Urinary bladder (tissue), 4 donors: ENCODE data around the gene CACNA1C. TPM values are rescaled to one million over a fixed set of nuclear protein-coding genes. Genes with fewer than 3 reads are reported as not detected.

ENCODE experiments used
- DNase-seq: peaks from one replicate; pipeline ENCODE4 v3.0.0-alpha.2; 2015; ENCODE audit errors: extremely low spot score
- H3K27ac ChIP-seq: one replicate; pipeline ENCODE4 v1.5.1; 2013; ENCODE audit warnings: low read depth, mild to moderate bottlenecking, moderate library complexity
- H3K36me3 ChIP-seq: one replicate; pipeline ENCODE4 v1.6.1; 2013; ENCODE audit warnings: mild to moderate bottlenecking, moderate library complexity; ENCODE audit not compliant: insufficient read depth
- H3K4me1 ChIP-seq: one replicate; pipeline ENCODE4 v1.6.1; 2013; ENCODE audit warnings: mild to moderate bottlenecking, moderate library complexity; ENCODE audit not compliant: insufficient read depth
- H3K4me3 ChIP-seq: one replicate; pipeline ENCODE4 v1.5.1; 2013; ENCODE audit warnings: low read depth, low read length
- WGBS: extraction: QIAGEN DNeasy Blood & Tissue Kit; methylation state at CpG from one replicate; pipeline ENCODE4 v1.1.7; 2013; 5-methylcytosine and 5-hydroxymethylcytosine counted together
- polyA plus RNA-seq: library from polyadenylated mRNA; stranded (reverse); fragments of 200-250 nt; gene quantifications from one replicate; pipeline ENCODE4 v1.2.3, GENCODE V29; 2013
- total RNA-seq: library from RNA; depleted of rRNA; stranded (reverse); fragments of >200 nt; gene quantifications from one replicate; pipeline ENCODE4 v1.2.3, GENCODE V29; 2014
- donor health status: healthy with polysubstance abuse.
- donor health status: healthy.

The CACNA1C gene
- total and polyA plus RNA-seq, 2 donors, result 25.7 to 34.5 TPM

- WGBS, result 58% methylated on average over 4 of the region's 4 CpGs
- H3K36me3 ChIP-seq, result no peaks in the 10 kb centered on the region
- H3K4me1 ChIP-seq, result no peaks in the 10 kb centered on the region
- no peak for DNase-seq
- H3K4me3 ChIP-seq, result no peak overlapping the region
- no peak overlapping the region for H3K27ac ChIP-seq
Measured at GRCh38 chr12:2429032-2429431, 376.2 kb downstream of the CACNA1C start.

- Histone ChIP-seq H3K27ac (no peak overlapping the region), H3K36me3 (no peaks in the 10 kb centered on the region), H3K4me1 (no peaks in the 10 kb centered on the region), H3K4me3 (no peak overlapping the region)
- DNase-seq, result no peak
- 19% methylated on average over 1 of the region's 1 CpG for WGBS
Measured at GRCh38 chr12:2431810-2432209, 379.0 kb downstream of the CACNA1C start.

- no peak overlapping the region for H3K4me3 ChIP-seq
- H3K36me3 ChIP-seq, result no peaks in the 10 kb centered on the region
- WGBS, result 90% methylated on average over 5 of the region's 5 CpGs
- no peak overlapping the region for H3K27ac ChIP-seq
- no peaks in the 10 kb centered on the region for H3K4me1 ChIP-seq
- DNase-seq, result no peak
Measured at GRCh38 chr12:2432856-2433255, 380.1 kb downstream of the CACNA1C start.

- no peak overlapping the region for H3K27ac ChIP-seq
- H3K4me1 ChIP-seq, result no peaks in the 10 kb centered on the region
- H3K36me3 ChIP-seq, result no peaks in the 10 kb centered on the region
- 89% methylated on average over 11 of the region's 11 CpGs for WGBS
- DNase-seq, result no peak
- H3K4me3 ChIP-seq, result no peak overlapping the region
Measured at GRCh38 chr12:2435511-2435910, 382.7 kb downstream of the CACNA1C start.

- WGBS, result 59% methylated on average over 11 of the region's 11 CpGs
- no peaks in the 10 kb centered on the region for H3K36me3 ChIP-seq
- no peaks in the 10 kb centered on the region for H3K4me1 ChIP-seq
- H3K4me3 ChIP-seq, result no peak overlapping the region
- no peak overlapping the region for H3K27ac ChIP-seq
- DNase-seq, result no peak
Measured at GRCh38 chr12:2439332-2440100, 386.7 kb downstream of the CACNA1C start.

GRCh38 chr12:2443776-2444175 is 391.0 kb downstream of the CACNA1C start:
- H3K4me1 ChIP-seq, result no peaks in the 10 kb centered on the region
- no peaks in the 10 kb centered on the region for H3K36me3 ChIP-seq
- no peak for DNase-seq
- H3K4me3 ChIP-seq, result no peak overlapping the region
- no peak overlapping the region for H3K27ac ChIP-seq
- WGBS, result 78% methylated on average over 7 of the region's 7 CpGs

GRCh38 chr12:2445968-2446367 is 393.2 kb downstream of the CACNA1C start:
- Histone ChIP-seq H3K27ac (no peak overlapping the region), H3K4me3 (no peak overlapping the region), H3K4me1 (no peaks in the 10 kb centered on the region), H3K36me3 (no peaks in the 10 kb centered on the region)
- WGBS, result 98% methylated on average over 1 of the region's 1 CpG
- no peak for DNase-seq

GRCh38 chr12:2447861-2448260 is 395.1 kb downstream of the CACNA1C start:
- no peaks in the 10 kb centered on the region for H3K36me3 ChIP-seq
- no peak overlapping the region for H3K27ac ChIP-seq
- H3K4me3 ChIP-seq, result no peak overlapping the region
- H3K4me1 ChIP-seq, result no peaks in the 10 kb centered on the region
- WGBS, result 84% methylated on average over 10 of the region's 10 CpGs
- no peak for DNase-seq

- WGBS, result 79% methylated on average over 6 of the region's 6 CpGs
- Histone ChIP-seq H3K4me3 (no peak overlapping the region), H3K4me1 (no peaks in the 10 kb centered on the region), H3K36me3 (no peaks in the 10 kb centered on the region), H3K27ac (no peak overlapping the region)
- DNase-seq, result no peak
Measured at GRCh38 chr12:2449586-2449985, 396.8 kb downstream of the CACNA1C start.

GRCh38 chr12:2450553-2450952 is 397.8 kb downstream of the CACNA1C start:
- H3K36me3 ChIP-seq, result no peaks in the 10 kb centered on the region
- H3K27ac ChIP-seq, result no peak overlapping the region
- no peak overlapping the region for H3K4me3 ChIP-seq
- WGBS, result 83% methylated on average over 9 of the region's 9 CpGs
- H3K4me1 ChIP-seq, result no peaks in the 10 kb centered on the region
- DNase-seq, result no peak

- H3K36me3 ChIP-seq, result no peaks in the 10 kb centered on the region
- no peak overlapping the region for H3K27ac ChIP-seq
- 69% methylated on average over 4 of the region's 4 CpGs for WGBS
- no peaks in the 10 kb centered on the region for H3K4me1 ChIP-seq
- no peak overlapping the region for H3K4me3 ChIP-seq
- no peak for DNase-seq
Measured at GRCh38 chr12:2451025-2451424, 398.2 kb downstream of the CACNA1C start.

GRCh38 chr12:2451497-2451896 is 398.7 kb downstream of the CACNA1C start:
- Histone ChIP-seq H3K4me1 (no peaks in the 10 kb centered on the region), H3K36me3 (no peaks in the 10 kb centered on the region), H3K27ac (no peak overlapping the region), H3K4me3 (no peak overlapping the region)
- no peak for DNase-seq
- 90% methylated on average over 5 of the region's 5 CpGs for WGBS

- Histone ChIP-seq H3K4me3 (no peak overlapping the region), H3K27ac (no peak overlapping the region), H3K36me3 (no peaks in the 10 kb centered on the region), H3K4me1 (no peaks in the 10 kb centered on the region)
- 88% methylated on average over 15 of the region's 15 CpGs for WGBS
- no peak for DNase-seq
Measured at GRCh38 chr12:2453076-2453760, 400.4 kb downstream of the CACNA1C start.

GRCh38 chr12:2453761-2454090 is 400.9 kb downstream of the CACNA1C start:
- no peaks in the 10 kb centered on the region for H3K4me1 ChIP-seq
- no peak overlapping the region for H3K4me3 ChIP-seq
- DNase-seq, result no peak
- H3K36me3 ChIP-seq, result no peaks in the 10 kb centered on the region
- no peak overlapping the region for H3K27ac ChIP-seq
